GM12891 (cell line): ENCODE results near the gene LGI1.

Experiments
- POLR2A ChIP-seq: IDR thresholded peaks from 2 replicates; pipeline ENCODE4 v1.6.1; 2011; ENCODE audit warnings: low read depth, low read length, control low read depth
- POLR2AphosphoS5 ChIP-seq: IDR thresholded peaks from 2 replicates; pipeline ENCODE4 v1.6.1; 2011; ENCODE audit warnings: low read depth, low read length, control low read depth
- POU2F2 ChIP-seq: IDR thresholded peaks from 2 replicates; pipeline ENCODE4 v1.6.1; 2011; ENCODE audit warnings: low read depth, mild to moderate bottlenecking, control low read depth, low read length, moderate library complexity
- SPI1 ChIP-seq: IDR thresholded peaks from 2 replicates; pipeline ENCODE4 v1.6.1; 2011; ENCODE audit warnings: low read depth, low read length, control low read depth
- TAF1 ChIP-seq: IDR thresholded peaks from 2 replicates; pipeline ENCODE4 v1.6.1; 2011; ENCODE audit warnings: low read depth, low read length, control low read depth

- TF ChIP-seq POLR2AphosphoS5 (no peak), POLR2A (no peak), SPI1 (no peak), TAF1 (no peak), POU2F2 (no peak)
Observed at GRCh38 chr10:93827056-93827804, 69.5 kb downstream of the LGI1 start.
